Measurements from ENCODE around the gene TTYH1. TPM values are rescaled to one million over a fixed set of nuclear protein-coding genes. Genes with fewer than 3 reads are reported as not detected.

Gene TTYH1
- total and polyA plus RNA-seq, 9 of the 15 experiments (the other 6 are each of a cell fraction or from before 2014, with no cell fraction given), result 0.08 TPM; not detected in 8

- peak; percentile 8; the same call in 1 of the 2 replicates for TF ChIP-seq MYC (IDR thresholded peaks at IDR 0.05; ENCODE audit: low read depth, low read length)
- TF ChIP-seq MYC (CRISPR knock-in tag; IDR thresholded peaks at IDR 0.05; ENCODE audit: borderline replicate concordance, low read depth), result no peak
- no peak for TF ChIP-seq ZNF444 (CRISPR knock-in tag; IDR thresholded peaks at IDR 0.05)
- no peak for TF ChIP-seq COPS2 (conservative IDR thresholded peaks at IDR 0.05)
- peak; percentile 5 for TF ChIP-seq ZNF146 (CRISPR knock-in tag; IDR thresholded peaks at IDR 0.05; ENCODE audit: unreplicated experiment)
- TF ChIP-seq TAF1 (IDR thresholded peaks at IDR 0.05; ENCODE audit: control insufficient read depth, extremely low read depth, insufficient read depth, low read length, severe bottlenecking), result peak; percentile 48
- no peak for TF ChIP-seq HLTF (IDR thresholded peaks at IDR 0.05)
- no peak for TF ChIP-seq ZNF699 (CRISPR knock-in tag; IDR thresholded peaks at IDR 0.05; ENCODE audit: insufficient replicate concordance)
- TF ChIP-seq NRF1 (conservative IDR thresholded peaks at IDR 0.05 in 1 of 2, IDR thresholded peaks at IDR 0.05 in 1 of 2), result peak; percentile 77 to 81
- TF ChIP-seq, protein P1, sequence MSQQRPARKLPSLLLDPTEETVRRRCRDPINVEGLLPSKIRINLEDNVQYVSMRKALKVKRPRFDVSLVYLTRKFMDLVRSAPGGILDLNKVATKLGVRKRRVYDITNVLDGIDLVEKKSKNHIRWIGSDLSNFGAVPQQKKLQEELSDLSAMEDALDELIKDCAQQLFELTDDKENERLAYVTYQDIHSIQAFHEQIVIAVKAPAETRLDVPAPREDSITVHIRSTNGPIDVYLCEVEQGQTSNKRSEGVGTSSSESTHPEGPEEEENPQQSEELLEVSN (IDR thresholded peaks at IDR 0.05; ENCODE audit: borderline replicate concordance in 1 of 2, extremely low read depth in 1 of 2, insufficient read depth in 1 of 2, insufficient read length in 1 of 2, low read depth in 1 of 2, low read length in 1 of 2, poor library complexity in 1 of 2, severe bottlenecking in 1 of 2), result peak; percentile 73 to 86
- TF ChIP-seq SRSF1 (IDR thresholded peaks at IDR 0.05; ENCODE audit: low read depth, low read length), result no peak
- no peak for TF ChIP-seq NR0B1 (IDR thresholded peaks at IDR 0.05; ENCODE audit: partially characterized antibody)
- TF ChIP-seq TFAP4 (CRISPR knock-in tag; IDR thresholded peaks at IDR 0.05; ENCODE audit: borderline replicate concordance), result peak; percentile 45
- TF ChIP-seq SMAD2 (IDR thresholded peaks at IDR 0.05; ENCODE audit: low read depth, low read length), result no peak
- no peak for TF ChIP-seq PHB (CRISPR knock-in tag; IDR thresholded peaks at IDR 0.05)
- TF ChIP-seq, protein P2, sequence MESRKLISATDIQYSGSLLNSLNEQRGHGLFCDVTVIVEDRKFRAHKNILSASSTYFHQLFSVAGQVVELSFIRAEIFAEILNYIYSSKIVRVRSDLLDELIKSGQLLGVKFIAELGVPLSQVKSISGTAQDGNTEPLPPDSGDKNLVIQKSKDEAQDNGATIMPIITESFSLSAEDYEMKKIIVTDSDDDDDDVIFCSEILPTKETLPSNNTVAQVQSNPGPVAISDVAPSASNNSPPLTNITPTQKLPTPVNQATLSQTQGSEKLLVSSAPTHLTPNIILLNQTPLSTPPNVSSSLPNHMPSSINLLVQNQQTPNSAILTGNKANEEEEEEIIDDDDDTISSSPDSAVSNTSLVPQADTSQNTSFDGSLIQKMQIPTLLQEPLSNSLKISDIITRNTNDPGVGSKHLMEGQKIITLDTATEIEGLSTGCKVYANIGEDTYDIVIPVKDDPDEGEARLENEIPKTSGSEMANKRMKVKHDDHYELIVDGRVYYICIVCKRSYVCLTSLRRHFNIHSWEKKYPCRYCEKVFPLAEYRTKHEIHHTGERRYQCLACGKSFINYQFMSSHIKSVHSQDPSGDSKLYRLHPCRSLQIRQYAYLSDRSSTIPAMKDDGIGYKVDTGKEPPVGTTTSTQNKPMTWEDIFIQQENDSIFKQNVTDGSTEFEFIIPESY (CRISPR knock-in tag; IDR thresholded peaks at IDR 0.05), result no peak
- no peak for TF ChIP-seq U2AF1 (optimal IDR thresholded peaks at IDR 0.05; ENCODE audit: low read depth, low read length)
- no peak for TF ChIP-seq NFE2L1 (tag; IDR thresholded peaks at IDR 0.05; ENCODE audit: borderline replicate concordance, low read depth)
- no peak for TF ChIP-seq POLR2AphosphoS2 (IDR thresholded peaks at IDR 0.05; ENCODE audit: low read length)
These were observed 48.3 kb downstream of the TTYH1 start, which contains the start of gene LENG9 (continued) for GRCh38 chr19:54463531-54464043.

Data from K562 (cell line).